ENCODE measurements around the gene STX16.

The STX16 gene, protein sequence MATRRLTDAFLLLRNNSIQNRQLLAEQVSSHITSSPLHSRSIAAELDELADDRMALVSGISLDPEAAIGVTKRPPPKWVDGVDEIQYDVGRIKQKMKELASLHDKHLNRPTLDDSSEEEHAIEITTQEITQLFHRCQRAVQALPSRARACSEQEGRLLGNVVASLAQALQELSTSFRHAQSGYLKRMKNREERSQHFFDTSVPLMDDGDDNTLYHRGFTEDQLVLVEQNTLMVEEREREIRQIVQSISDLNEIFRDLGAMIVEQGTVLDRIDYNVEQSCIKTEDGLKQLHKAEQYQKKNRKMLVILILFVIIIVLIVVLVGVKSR

DNA sequence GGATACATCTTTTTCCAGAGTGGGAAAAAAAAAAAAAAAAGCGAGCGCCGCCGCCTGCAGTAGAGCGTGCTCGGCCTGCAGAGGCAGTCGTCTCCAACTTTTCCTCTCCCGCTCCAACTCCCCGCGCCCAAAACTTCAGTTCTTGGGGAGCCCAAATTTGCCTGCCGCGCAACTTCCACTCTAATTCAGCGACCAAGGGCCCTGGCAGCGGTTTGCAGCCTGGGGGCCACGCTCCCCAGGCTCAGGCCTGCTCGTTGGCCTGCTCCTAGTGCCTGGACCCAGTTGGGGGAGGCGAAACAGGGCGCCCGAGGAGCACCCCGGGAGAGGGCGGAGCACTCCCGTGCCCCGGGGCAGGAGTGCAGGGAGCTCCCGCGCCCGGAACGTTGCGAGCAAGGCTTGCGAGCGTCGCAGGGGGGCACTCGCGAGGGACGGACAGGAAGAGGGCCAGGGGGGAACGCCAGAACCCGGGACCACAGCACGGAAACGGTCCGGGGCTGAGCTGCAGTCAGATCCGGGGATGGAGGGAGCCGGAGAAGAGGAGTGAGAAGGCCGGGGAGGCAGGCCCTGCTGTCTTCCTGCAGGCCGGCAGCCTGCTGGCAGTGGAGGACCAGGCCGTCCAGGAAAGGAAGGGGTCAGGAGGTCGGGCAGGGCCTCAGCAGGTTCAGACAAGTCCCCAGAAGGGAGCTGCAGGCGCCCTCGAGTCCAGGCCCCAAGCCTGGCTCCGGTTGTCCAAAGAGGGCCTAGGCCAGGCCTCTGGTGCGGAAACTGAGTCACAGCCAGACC, at the start of gene STX16:
STX16 (plus strand) TSS at position 508 of the 783 bp plus-strand sequence. CDS start 724 bp downstream, outside the sequence.
- H3K27me3 ChIP-seq (ENCODE audit: control insufficient read depth, insufficient read depth, low read length): no peaks in the 10 kb centered on the region
- WGBS (ENCODE audit: insufficient coverage, insufficient read length): no CpG with 5 or more reads among the region's 49 CpGs

GRCh38 chr20:58602124-58602523, 49.0 kb upstream of the STX16 start:
- H3K9me3 ChIP-seq (ENCODE audit: control insufficient read depth, insufficient read depth, low read length): no peaks in the 10 kb centered on the region
- H3K36me3 ChIP-seq (ENCODE audit: control insufficient read depth, insufficient read depth, low read length): no peaks in the 10 kb centered on the region
- peaks cover 1% of the 10 kb centered on the region; the same call in 1 of the 2 replicates for H3K4me1 ChIP-seq (ENCODE audit: control insufficient read depth, insufficient read depth, low read length)
- H3K4me3 ChIP-seq (ENCODE audit: low read length): no peak overlapping the region
- H3K27me3 ChIP-seq (ENCODE audit: control insufficient read depth, insufficient read depth, low read length): no peaks in the 10 kb centered on the region
- H3K27ac ChIP-seq (ENCODE audit: low read length): no peak overlapping the region
- WGBS (ENCODE audit: insufficient coverage, insufficient read length): no CpG with 5 or more reads among the region's 5 CpGs
- DNase-seq (ENCODE audit: low read depth, low spot score): no peak

More for the DNA sequence above, at the start of gene STX16:
- Histone ChIP-seq H3K4me3 (ENCODE audit: low read length) (peak within 1 kb of the TSS; percentile 61), H3K9me3 (ENCODE audit: control insufficient read depth, insufficient read depth, low read length) (no peaks in the 10 kb centered on the region), H3K36me3 (ENCODE audit: control insufficient read depth, insufficient read depth, low read length) (no peaks in the 10 kb centered on the region), H3K27ac (ENCODE audit: low read length) (no peak within 1 kb of the TSS), H3K4me1 (ENCODE audit: control insufficient read depth, insufficient read depth, low read length) (no peaks in the 10 kb centered on the region)
- DNase-seq (ENCODE audit: low read depth, low spot score): peak; percentile 77

- no peak for DNase-seq (ENCODE audit: low read depth, low spot score)
Measured at GRCh38 chr20:58603721-58604120, 47.4 kb upstream of the STX16 start.

DNA sequence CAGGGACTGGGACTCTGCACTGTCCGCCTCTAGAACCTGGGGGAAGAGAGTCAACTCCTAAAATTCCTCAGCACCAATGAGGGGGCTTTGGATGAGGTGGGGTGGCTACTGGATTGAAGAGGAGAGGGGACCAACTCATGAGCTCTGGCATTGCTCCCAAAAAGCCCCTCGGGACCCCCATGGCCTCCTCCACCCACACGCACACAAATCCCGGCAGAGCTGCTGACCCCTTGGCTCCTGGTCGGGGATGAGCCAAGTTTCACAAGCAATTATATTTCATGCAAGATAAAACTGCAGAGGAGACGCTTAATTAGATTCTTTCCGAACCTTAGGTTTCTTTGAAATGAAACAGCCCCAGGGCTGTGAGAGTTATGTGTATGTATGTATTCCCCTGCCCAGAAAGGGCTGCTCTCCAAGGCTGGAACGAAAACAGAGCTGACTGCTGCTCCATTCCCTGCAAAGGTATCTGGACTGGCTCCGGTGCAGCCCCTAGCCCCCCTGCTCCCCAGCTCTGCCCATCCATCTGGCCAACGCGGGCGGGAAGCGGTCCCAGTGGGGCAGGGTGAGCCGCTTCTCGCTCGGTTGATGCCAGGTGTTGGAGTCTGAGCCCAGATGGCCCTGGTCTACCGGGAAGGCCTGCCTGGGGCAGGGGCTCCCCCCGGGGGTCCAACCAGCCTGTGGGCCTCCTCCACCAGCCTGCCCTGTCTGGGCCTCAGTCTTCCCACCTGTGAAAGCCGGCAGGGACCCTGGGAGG, 46.8 kb upstream of the STX16 start:
- no peak overlapping the region for H3K4me3 ChIP-seq (ENCODE audit: low read length)
- WGBS (ENCODE audit: insufficient coverage, insufficient read length): no CpG with 5 or more reads among the region's 19 CpGs
- DNase-seq (ENCODE audit: low read depth, low spot score): no peak
- H3K27ac ChIP-seq (ENCODE audit: low read length): no peak overlapping the region
- no peaks in the 10 kb centered on the region for H3K9me3 ChIP-seq (ENCODE audit: control insufficient read depth, insufficient read depth, low read length)
- H3K4me1 ChIP-seq (ENCODE audit: control insufficient read depth, insufficient read depth, low read length): peaks cover 1% of the 10 kb centered on the region; the same call in 1 of the 2 replicates
- no peaks in the 10 kb centered on the region for H3K36me3 ChIP-seq (ENCODE audit: control insufficient read depth, insufficient read depth, low read length)
- H3K27me3 ChIP-seq (ENCODE audit: control insufficient read depth, insufficient read depth, low read length): no peaks in the 10 kb centered on the region

More at GRCh38 chr20:58603721-58604120, 47.4 kb upstream of the STX16 start:
- Histone ChIP-seq H3K4me3 (ENCODE audit: low read length) (no peak overlapping the region), H3K27me3 (ENCODE audit: control insufficient read depth, insufficient read depth, low read length) (no peaks in the 10 kb centered on the region), H3K27ac (ENCODE audit: low read length) (no peak overlapping the region), H3K4me1 (ENCODE audit: control insufficient read depth, insufficient read depth, low read length) (peaks cover 1% of the 10 kb centered on the region; the same call in 1 of the 2 replicates), H3K9me3 (ENCODE audit: control insufficient read depth, insufficient read depth, low read length) (no peaks in the 10 kb centered on the region), H3K36me3 (ENCODE audit: control insufficient read depth, insufficient read depth, low read length) (no peaks in the 10 kb centered on the region)
- no CpG with 5 or more reads among the region's 2 CpGs for WGBS (ENCODE audit: insufficient coverage, insufficient read length)

- no peak for DNase-seq (ENCODE audit: low read depth, low spot score)
- H3K27me3 ChIP-seq (ENCODE audit: control insufficient read depth, insufficient read depth, low read length): no peaks in the 10 kb centered on the region
- WGBS (ENCODE audit: insufficient coverage, insufficient read length): no CpG with 5 or more reads among the region's 19 CpGs
- no peaks in the 10 kb centered on the region for H3K36me3 ChIP-seq (ENCODE audit: control insufficient read depth, insufficient read depth, low read length)
- no peaks in the 10 kb centered on the region for H3K9me3 ChIP-seq (ENCODE audit: control insufficient read depth, insufficient read depth, low read length)
- no peak overlapping the region for H3K4me3 ChIP-seq (ENCODE audit: low read length)
- H3K4me1 ChIP-seq (ENCODE audit: control insufficient read depth, insufficient read depth, low read length): peaks cover 1% of the 10 kb centered on the region; the same call in 1 of the 2 replicates
- H3K27ac ChIP-seq (ENCODE audit: low read length): no peak overlapping the region
Measured at GRCh38 chr20:58605292-58606065, 45.6 kb upstream of the STX16 start.

DNA sequence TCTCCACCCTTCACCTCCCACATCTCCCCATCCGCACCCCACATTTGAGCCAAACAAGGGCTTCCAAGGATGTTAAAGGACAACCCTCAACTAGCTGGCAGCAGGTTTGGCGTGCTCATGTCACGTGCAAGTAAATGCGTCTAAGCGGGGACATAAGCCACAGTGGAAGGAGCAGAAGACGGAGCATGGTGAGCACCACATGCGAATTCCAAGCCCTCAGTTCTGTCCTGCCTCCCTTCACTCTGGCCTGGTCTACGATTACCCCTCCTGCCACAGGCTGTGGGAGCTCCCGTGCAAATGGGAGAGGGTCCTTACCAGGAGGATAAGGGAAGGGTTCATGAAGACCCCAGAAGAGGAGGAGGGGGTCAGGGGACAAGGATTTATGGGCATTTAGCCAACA, 44.9 kb upstream of the STX16 start:
- H3K9me3 ChIP-seq (ENCODE audit: control insufficient read depth, insufficient read depth, low read length): no peaks in the 10 kb centered on the region
- H3K4me3 ChIP-seq (ENCODE audit: low read length): no peak overlapping the region
- no peak overlapping the region for H3K27ac ChIP-seq (ENCODE audit: low read length)
- no peaks in the 10 kb centered on the region for H3K27me3 ChIP-seq (ENCODE audit: control insufficient read depth, insufficient read depth, low read length)
- no peak for DNase-seq (ENCODE audit: low read depth, low spot score)
- no peaks in the 10 kb centered on the region for H3K36me3 ChIP-seq (ENCODE audit: control insufficient read depth, insufficient read depth, low read length)
- no CpG with 5 or more reads among the region's 9 CpGs for WGBS (ENCODE audit: insufficient coverage, insufficient read length)
- H3K4me1 ChIP-seq (ENCODE audit: control insufficient read depth, insufficient read depth, low read length): peaks cover 1% of the 10 kb centered on the region; the same call in 1 of the 2 replicates

- Histone ChIP-seq H3K27ac (ENCODE audit: low read length) (no peak overlapping the region), H3K27me3 (ENCODE audit: control insufficient read depth, insufficient read depth, low read length) (no peaks in the 10 kb centered on the region), H3K4me3 (ENCODE audit: low read length) (no peak overlapping the region), H3K9me3 (ENCODE audit: control insufficient read depth, insufficient read depth, low read length) (no peaks in the 10 kb centered on the region), H3K4me1 (ENCODE audit: control insufficient read depth, insufficient read depth, low read length) (peaks cover 1% of the 10 kb centered on the region; the same call in 1 of the 2 replicates), H3K36me3 (ENCODE audit: control insufficient read depth, insufficient read depth, low read length) (no peaks in the 10 kb centered on the region)
- no CpG with 5 or more reads among the region's 17 CpGs for WGBS (ENCODE audit: insufficient coverage, insufficient read length)
- DNase-seq (ENCODE audit: low read depth, low spot score): no peak
Measured at GRCh38 chr20:58608096-58608840, 42.8 kb upstream of the STX16 start.

DNA sequence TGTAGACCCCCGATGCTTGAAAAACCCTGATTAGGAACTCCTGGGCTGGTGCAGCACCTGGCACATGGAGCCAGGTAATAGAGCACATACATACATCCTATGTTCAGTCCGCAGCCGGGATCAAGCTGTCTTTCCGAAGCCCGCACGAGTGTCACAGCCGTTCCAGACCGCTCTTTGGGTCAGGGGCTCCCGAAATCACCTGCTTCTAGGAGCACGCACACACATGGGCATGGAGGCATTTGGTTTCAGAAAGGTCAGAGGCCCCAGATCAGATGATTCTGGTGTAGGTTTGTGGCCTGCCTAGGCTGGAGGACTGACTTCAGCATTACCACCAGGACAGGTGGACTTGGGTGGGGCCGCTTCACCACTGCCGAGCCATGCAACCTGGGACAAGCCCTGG, 42.1 kb upstream of the STX16 start:
- H3K27me3 ChIP-seq (ENCODE audit: control insufficient read depth, insufficient read depth, low read length): no peaks in the 10 kb centered on the region
- no peaks in the 10 kb centered on the region for H3K9me3 ChIP-seq (ENCODE audit: control insufficient read depth, insufficient read depth, low read length)
- no peak for DNase-seq (ENCODE audit: low read depth, low spot score)
- peaks cover 1% of the 10 kb centered on the region; the same call in 1 of the 2 replicates for H3K4me1 ChIP-seq (ENCODE audit: control insufficient read depth, insufficient read depth, low read length)
- H3K36me3 ChIP-seq (ENCODE audit: control insufficient read depth, insufficient read depth, low read length): no peaks in the 10 kb centered on the region
- no peak overlapping the region for H3K4me3 ChIP-seq (ENCODE audit: low read length)
- WGBS (ENCODE audit: insufficient coverage, insufficient read length): no CpG with 5 or more reads among the region's 12 CpGs
- no peak overlapping the region for H3K27ac ChIP-seq (ENCODE audit: low read length)

- whole genome bisulfite sequencing (ENCODE audit: insufficient coverage, insufficient read length): no CpG with 5 or more reads among the region's 19 CpGs
- H3K27ac ChIP-seq (ENCODE audit: low read length): no peak overlapping the region
Measured at GRCh38 chr20:58610071-58610800, 40.8 kb upstream of the STX16 start.

More at GRCh38 chr20:58610071-58610800, 40.8 kb upstream of the STX16 start:
- no peaks in the 10 kb centered on the region for H3K36me3 ChIP-seq (ENCODE audit: control insufficient read depth, insufficient read depth, low read length)
- no peak overlapping the region for H3K4me3 ChIP-seq (ENCODE audit: low read length)
- peaks cover under 1% of the 10 kb centered on the region; the same call in 1 of the 2 replicates for H3K4me1 ChIP-seq (ENCODE audit: control insufficient read depth, insufficient read depth, low read length)
- DNase-seq (ENCODE audit: low read depth, low spot score): no peak
- H3K9me3 ChIP-seq (ENCODE audit: control insufficient read depth, insufficient read depth, low read length): no peaks in the 10 kb centered on the region
- H3K27me3 ChIP-seq (ENCODE audit: control insufficient read depth, insufficient read depth, low read length): no peaks in the 10 kb centered on the region
